ENCODE measurements around the gene ITPR2.

DNA sequence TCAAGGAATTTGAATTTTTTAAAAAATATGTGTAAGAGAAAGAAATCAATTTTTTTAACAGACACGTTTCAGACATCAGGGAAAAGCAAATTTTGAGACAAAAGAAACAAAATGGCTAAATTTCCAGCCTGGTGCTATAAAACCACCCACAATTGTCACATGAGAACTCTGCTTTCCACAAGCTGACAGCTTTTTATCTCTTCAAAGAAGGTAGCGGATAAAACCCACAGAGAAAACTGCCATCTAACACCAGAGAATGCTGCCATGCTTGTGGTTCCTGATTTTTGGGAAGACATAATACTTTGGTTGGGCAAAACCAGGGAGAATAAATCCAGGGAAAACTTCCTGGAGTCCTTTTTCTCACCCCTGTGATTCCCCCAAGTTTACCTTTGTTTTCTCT lies 10.3 kb upstream of the ITPR2 start:
- TF ChIP-seq, protein P1, sequence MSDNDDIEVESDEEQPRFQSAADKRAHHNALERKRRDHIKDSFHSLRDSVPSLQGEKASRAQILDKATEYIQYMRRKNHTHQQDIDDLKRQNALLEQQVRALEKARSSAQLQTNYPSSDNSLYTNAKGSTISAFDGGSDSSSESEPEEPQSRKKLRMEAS (IDR thresholded peaks at IDR 0.05): no peak
- TF ChIP-seq, protein P2, sequence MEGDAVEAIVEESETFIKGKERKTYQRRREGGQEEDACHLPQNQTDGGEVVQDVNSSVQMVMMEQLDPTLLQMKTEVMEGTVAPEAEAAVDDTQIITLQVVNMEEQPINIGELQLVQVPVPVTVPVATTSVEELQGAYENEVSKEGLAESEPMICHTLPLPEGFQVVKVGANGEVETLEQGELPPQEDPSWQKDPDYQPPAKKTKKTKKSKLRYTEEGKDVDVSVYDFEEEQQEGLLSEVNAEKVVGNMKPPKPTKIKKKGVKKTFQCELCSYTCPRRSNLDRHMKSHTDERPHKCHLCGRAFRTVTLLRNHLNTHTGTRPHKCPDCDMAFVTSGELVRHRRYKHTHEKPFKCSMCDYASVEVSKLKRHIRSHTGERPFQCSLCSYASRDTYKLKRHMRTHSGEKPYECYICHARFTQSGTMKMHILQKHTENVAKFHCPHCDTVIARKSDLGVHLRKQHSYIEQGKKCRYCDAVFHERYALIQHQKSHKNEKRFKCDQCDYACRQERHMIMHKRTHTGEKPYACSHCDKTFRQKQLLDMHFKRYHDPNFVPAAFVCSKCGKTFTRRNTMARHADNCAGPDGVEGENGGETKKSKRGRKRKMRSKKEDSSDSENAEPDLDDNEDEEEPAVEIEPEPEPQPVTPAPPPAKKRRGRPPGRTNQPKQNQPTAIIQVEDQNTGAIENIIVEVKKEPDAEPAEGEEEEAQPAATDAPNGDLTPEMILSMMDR (IDR thresholded peaks at IDR 0.05; ENCODE audit: low read depth, low read length, missing input control): no peak
- TF ChIP-seq, protein P3, sequence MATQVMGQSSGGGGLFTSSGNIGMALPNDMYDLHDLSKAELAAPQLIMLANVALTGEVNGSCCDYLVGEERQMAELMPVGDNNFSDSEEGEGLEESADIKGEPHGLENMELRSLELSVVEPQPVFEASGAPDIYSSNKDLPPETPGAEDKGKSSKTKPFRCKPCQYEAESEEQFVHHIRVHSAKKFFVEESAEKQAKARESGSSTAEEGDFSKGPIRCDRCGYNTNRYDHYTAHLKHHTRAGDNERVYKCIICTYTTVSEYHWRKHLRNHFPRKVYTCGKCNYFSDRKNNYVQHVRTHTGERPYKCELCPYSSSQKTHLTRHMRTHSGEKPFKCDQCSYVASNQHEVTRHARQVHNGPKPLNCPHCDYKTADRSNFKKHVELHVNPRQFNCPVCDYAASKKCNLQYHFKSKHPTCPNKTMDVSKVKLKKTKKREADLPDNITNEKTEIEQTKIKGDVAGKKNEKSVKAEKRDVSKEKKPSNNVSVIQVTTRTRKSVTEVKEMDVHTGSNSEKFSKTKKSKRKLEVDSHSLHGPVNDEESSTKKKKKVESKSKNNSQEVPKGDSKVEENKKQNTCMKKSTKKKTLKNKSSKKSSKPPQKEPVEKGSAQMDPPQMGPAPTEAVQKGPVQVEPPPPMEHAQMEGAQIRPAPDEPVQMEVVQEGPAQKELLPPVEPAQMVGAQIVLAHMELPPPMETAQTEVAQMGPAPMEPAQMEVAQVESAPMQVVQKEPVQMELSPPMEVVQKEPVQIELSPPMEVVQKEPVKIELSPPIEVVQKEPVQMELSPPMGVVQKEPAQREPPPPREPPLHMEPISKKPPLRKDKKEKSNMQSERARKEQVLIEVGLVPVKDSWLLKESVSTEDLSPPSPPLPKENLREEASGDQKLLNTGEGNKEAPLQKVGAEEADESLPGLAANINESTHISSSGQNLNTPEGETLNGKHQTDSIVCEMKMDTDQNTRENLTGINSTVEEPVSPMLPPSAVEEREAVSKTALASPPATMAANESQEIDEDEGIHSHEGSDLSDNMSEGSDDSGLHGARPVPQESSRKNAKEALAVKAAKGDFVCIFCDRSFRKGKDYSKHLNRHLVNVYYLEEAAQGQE (IDR thresholded peaks at IDR 0.05): no peak
- TF ChIP-seq RAD21 (IDR thresholded peaks at IDR 0.05): no peak
- TF ChIP-seq SP1 (IDR thresholded peaks at IDR 0.05): no peak
- no peak for TF ChIP-seq EGR1 (IDR thresholded peaks at IDR 0.05; ENCODE audit: low read depth in 2 of 2)
- TF ChIP-seq RXRA (IDR thresholded peaks at IDR 0.05): no peak
- TF ChIP-seq, protein P4, sequence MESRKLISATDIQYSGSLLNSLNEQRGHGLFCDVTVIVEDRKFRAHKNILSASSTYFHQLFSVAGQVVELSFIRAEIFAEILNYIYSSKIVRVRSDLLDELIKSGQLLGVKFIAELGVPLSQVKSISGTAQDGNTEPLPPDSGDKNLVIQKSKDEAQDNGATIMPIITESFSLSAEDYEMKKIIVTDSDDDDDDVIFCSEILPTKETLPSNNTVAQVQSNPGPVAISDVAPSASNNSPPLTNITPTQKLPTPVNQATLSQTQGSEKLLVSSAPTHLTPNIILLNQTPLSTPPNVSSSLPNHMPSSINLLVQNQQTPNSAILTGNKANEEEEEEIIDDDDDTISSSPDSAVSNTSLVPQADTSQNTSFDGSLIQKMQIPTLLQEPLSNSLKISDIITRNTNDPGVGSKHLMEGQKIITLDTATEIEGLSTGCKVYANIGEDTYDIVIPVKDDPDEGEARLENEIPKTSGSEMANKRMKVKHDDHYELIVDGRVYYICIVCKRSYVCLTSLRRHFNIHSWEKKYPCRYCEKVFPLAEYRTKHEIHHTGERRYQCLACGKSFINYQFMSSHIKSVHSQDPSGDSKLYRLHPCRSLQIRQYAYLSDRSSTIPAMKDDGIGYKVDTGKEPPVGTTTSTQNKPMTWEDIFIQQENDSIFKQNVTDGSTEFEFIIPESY (IDR thresholded peaks at IDR 0.05): no peak
- no peak for TF ChIP-seq HNF4A (conservative IDR thresholded peaks at IDR 0.05)
- TF ChIP-seq YY1 (IDR thresholded peaks at IDR 0.05): no peak
- TF ChIP-seq TAF1 (conservative IDR thresholded peaks at IDR 0.05): no peak
- no peak for TF ChIP-seq FOXA2 (IDR thresholded peaks at IDR 0.05)
- TF ChIP-seq GABPA (IDR thresholded peaks at IDR 0.05 in 1 of 2, conservative IDR thresholded peaks at IDR 0.05 in 1 of 2): no peak
- TF ChIP-seq HNF4G (IDR thresholded peaks at IDR 0.05): no peak
